Measurements from ENCODE around the gene TM9SF1.
"Not testable (repeated sequence)": the region's sequence is repeated elsewhere in the genome, so short reads cannot be mapped to it uniquely, and the experiment has no call there.

The TM9SF1 gene

DNA sequence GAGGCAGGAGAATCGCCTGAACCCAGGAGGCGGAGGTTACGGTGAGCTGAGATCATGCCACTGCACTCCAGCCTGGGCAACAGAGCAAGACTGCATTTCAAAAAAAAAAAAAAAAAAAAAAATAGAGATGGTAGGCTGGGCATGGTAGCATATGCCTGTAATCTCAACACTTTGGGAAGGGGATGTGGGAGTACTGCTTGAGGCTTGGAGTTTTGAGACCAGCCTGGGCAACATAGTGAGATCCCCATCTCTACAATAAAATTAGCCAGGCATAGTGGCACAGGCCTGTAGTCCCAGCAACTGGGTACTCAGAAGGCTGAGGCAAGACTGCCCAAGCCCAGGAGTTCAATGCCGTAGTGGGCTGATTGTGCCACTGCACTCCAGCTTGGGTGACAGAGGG lies 27.7 kb upstream of the TM9SF1 start:
- not testable (repeated sequence) for DNase-seq (ENCODE audit: low read depth)

DNA sequence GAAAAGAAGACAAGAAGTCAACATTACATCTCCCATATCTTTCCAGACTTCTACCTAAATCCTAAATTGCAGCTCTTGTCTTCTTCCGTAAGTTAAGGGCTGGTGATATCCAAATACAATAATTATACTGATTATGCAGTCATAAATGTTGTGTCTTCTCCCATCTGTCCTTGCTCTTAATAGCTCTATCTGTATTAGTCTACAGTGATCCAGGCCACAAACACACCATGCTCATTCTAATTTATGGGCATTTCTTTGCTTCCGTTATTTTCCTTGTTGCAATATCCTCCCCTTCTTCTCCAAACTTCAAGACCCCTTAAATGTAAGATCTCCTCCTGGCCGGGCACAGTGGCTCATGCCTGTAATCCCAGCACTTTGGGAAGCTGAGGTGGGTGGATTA lies 24.3 kb upstream of the TM9SF1 start:
- no peak for DNase-seq (ENCODE audit: low read depth)

DNA sequence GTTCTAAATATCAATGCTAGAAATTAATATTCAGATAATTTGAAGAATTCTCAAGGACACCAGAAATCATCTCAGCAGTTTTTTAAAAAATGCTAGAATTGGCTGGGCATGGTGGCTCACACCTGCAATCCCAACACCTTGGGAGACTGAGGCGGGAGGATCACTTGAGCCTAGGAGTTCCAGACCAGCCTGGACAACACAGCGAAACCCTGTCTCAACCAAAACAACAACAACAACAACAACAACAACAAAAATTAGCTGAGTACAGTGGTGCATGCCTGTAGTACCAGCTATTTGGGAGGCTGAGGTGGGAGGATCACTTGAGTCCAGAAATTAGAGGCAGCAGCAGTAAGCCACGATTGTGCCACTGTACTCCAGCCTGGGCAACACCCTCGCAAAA lies 23.8 kb upstream of the TM9SF1 start:
- no peak for DNase-seq (ENCODE audit: low read depth)

DNA sequence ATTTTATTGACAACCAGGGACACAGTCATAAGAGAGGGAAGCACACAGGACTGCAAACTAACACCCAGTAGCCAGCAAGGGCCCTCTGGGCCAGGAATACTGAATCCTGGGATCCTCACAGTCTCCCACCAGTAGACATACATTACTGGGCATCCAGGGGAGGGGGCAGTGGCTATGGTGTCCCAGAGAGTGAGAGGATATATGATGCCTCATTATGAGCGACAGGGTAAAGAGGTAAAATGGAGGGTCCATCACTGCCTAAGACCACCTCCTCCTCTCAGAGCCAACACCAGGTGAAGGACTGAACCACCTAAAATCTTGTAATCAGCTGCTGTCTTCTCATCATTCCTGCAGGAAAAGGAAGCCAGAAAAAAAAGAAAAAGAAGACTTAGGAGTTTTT lies 21.6 kb upstream of the TM9SF1 start:
- DNase-seq (ENCODE audit: low read depth), result not testable (repeated sequence)

DNA sequence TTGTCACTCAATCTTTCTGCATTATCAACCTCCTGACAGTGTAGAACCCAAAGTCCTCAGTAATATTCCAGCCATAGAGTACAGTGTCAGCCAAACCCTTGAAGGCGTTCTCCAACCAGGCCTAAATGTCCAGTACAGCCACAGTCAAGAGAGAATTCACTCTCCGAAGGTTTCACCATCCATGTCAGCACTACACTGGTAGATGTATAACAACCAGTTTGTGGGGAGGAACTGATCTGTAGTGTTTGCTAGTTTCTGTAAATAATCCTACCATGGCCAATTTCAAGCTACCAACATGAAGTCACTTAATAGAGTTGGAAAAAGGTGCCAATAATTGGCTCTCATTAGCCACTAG lies 21.1 kb upstream of the TM9SF1 start:
- DNase-seq (ENCODE audit: low read depth), result no peak

DNA sequence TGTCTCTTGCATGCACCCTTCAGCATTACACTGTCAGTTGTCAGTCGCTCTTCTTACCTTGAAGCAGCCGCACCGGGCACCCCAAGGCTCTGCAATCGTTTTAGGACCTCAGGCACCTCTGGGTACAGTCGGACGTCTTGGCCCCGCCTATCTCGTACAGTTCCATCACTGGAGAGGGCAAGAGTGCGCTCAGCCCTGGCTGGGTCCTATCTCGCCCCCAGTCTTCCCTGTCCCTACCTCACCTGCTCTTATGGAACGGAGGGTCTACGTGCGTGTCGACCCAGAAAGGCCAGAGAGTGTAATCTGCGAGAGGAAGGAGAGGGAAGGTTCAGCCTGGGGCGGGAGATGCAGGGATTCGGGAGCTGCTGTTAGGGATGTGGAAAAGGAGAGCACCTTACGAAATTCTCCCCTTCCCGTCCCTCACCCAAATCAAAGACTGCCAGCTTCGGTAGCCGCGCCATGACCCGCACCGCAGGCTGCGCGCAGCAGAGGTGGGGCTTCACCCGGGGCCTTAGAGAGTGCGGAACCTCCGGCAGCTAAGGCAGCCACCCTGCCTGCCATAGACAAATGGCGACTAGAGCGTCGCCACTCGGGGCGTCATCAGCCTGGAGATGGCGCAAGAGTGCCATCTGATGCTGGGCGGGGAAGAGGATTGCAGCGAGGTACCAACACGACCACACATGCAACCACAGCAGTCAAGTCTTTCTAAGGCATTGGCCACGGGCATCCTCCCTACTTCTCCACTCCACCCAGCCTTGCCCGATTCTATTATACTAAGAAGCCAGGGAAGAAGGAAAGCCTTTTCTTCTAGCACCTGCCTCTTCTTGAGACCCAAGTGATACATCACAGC lies 20.5 kb upstream of the TM9SF1 start, which contains the start of gene MDP1:
Gene MDP1, minus strand, starts transcription at position 572 of the 850 bp plus-strand sequence. Its CDS starts 111 bp downstream, at position 461.
- peak; percentile 78 for DNase-seq (ENCODE audit: low read depth)

DNA sequence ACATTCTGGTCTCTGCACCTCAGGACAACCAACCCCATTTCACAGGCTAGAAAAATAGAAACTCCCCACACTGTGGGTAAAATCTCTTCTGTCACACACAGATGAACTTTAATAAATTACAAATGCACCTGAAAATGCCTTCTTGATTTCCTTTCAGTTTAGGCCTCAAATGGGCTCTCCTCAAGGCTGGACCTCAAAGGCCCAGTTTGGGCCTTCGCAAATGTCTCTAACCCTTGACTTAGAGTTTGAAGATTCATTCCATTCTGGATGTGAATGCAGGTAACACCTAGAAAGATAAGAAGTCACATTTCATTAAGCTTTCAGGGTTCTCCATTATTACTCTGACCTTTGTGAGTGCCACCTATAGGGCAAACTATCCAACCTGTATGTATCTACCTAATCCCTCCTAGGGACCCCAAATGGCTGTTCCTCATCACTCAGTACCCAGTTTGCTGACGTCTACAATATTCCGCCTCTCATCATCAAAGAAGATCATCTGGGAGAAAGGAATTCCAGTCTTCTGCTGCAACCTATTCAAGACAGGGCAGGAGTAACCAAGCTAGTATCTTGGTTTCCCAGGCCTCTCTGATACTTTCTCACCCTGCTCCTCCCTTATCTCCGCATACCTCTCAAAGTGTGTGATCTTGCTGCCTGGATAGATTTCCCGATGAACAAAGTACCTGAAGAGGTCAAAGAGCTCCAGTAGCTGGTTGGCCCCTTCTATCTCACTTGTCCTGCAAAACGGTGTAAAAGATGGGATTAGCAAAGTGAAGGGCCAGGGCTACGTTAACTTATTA lies 18.8 kb upstream of the TM9SF1 start:
- DNase-seq (ENCODE audit: low read depth), result no peak

DNA sequence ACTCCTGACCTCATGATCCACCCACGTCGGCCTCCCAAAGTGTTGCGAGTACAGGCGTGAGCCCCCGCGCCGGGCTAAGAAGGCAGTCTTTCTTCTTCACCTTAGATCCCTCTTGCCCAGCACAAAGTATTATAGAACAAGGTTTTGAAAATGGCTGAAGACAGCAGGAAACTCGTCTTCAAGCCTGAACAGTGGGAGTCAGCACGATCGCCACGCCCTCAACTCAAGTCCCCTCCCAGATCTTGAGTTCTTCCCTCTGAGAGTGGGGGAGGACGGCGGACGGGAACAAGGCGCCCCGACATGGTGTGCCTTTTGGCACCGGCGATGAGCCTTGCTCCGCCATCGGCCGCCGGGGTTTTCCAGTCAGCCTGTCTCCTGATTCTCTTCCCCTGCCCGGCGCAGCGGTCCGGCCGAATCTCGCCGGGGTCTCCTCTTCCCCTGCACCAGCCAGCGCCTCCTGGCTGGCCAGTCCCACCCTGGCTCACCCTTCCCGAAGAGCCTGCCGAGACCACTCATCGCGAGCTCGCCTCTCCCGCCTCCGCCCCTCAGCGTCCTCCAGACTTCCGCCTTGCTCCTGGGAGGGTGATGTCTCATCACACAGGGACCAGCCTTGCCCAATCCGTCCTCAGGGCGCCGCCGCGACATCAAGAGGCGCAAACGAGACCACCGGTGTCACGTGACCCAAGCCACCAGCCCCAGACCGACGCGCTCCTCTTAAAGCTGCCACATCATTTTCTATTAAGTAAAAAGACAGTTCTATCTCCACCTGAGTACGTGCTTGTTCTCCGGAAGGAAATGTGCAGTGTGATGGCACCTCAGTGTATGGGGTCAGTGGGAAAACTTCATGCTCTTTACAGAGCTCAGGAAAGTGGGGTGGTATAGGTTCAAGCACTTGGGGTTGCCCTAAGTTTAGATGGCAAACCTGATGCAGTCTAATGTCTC lies 18.0 kb upstream of the TM9SF1 start, which contains the start of gene CHMP4A:
Gene CHMP4A, minus strand, starts transcription at position 565 of the 942 bp plus-strand sequence. Its CDS starts 49 bp downstream, at position 516.
- peak; percentile 97 for DNase-seq (ENCODE audit: low read depth)

DNA sequence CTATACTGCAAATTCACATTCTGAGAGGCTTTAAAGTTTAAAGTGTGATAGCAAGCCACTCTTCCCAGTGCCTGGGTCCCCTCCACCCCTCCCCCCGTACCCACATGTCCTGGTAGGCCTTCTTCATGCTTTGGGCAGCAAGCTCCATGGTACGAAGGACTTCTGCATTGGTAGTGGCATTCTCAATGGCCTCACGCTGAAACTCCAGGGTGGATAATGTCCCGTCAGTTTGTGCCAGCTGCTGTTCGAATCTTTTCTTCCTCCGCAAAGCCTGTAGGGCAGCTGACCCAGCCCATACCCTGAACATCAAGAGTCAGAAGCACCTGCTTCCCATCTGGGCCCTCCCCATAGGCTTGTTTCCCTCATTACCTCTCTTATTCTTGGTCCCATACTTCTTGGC lies 16.1 kb upstream of the TM9SF1 start:
- no peak for DNase-seq (ENCODE audit: low read depth)

DNA sequence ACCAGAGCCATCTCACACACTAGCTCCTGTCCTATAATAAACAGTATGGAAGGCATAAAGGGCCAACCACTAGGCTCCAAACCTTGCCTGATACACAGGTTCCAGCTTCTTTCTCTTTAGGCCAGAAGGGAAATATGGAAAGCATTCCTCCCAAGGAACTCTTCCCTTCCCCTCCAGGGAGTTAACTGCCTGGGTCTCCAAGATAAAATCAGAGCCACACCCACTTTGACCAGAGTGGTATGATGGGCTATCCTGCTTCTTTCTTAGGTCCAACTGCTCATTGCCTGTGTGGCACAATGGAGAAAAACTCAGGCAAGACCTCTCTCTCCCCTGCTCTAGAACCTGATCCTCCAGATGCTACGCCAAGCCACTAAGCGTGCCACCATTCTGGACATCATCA lies 12.4 kb upstream of the TM9SF1 start:
- DNase-seq (ENCODE audit: low read depth), result no peak

DNA sequence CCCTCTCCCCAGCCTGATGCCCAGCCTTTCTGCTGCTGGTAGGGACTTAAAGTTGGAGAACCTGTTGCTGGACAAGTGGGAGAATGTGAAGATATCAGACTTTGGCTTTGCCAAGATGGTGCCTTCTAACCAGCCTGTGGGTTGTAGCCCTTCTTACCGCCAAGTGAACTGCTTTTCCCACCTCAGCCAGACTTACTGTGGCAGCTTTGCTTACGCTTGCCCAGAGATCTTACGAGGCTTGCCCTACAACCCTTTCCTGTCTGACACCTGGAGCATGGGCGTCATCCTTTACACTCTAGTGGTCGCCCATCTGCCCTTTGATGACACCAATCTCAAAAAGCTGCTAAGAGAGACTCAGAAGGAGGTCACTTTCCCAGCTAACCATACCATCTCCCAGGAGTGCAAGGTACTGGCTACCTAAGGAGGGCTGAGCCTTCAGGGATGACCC lies 11.9 kb upstream of the TM9SF1 start:
- no peak for DNase-seq (ENCODE audit: low read depth)

DNA sequence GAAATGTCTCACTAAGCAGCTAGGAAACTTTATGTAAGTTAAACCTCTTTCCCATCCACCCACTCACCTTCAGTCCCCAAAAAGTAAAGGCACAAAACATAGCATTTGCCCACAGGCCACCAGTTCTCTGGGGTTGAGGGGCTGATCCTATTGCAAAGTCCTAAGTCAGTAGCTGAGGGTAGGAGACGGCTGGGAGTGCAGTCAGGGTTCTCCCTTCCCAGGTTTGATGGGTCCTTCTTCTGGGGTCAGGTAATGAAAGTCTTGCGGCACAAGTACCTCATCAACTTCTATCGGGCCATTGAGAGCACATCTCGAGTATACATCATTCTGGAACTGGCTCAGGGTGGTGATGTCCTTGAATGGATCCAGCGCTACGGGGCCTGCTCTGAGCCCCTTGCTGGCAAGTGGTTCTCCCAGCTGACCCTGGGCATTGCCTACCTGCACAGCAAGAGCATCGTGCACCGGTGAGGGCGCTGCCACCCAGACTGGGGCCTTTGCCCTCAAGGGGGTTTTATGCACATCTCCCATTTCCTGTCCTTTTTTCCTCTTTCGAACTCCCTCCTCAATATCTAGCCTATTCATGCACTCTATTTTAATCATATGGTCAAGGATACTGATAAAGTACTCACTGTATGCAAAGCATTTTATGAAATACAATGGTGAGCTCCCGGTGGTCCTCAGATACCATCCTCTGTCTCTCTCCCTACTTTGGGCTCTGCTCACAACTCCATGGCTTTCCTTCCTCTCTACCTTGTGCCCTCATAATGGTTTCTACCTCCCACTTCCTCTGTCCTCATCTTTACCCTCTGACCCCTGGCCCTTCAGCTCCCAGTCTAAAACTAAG lies 11.2 kb upstream of the TM9SF1 start:
- no peak for DNase-seq (ENCODE audit: low read depth)

DNA sequence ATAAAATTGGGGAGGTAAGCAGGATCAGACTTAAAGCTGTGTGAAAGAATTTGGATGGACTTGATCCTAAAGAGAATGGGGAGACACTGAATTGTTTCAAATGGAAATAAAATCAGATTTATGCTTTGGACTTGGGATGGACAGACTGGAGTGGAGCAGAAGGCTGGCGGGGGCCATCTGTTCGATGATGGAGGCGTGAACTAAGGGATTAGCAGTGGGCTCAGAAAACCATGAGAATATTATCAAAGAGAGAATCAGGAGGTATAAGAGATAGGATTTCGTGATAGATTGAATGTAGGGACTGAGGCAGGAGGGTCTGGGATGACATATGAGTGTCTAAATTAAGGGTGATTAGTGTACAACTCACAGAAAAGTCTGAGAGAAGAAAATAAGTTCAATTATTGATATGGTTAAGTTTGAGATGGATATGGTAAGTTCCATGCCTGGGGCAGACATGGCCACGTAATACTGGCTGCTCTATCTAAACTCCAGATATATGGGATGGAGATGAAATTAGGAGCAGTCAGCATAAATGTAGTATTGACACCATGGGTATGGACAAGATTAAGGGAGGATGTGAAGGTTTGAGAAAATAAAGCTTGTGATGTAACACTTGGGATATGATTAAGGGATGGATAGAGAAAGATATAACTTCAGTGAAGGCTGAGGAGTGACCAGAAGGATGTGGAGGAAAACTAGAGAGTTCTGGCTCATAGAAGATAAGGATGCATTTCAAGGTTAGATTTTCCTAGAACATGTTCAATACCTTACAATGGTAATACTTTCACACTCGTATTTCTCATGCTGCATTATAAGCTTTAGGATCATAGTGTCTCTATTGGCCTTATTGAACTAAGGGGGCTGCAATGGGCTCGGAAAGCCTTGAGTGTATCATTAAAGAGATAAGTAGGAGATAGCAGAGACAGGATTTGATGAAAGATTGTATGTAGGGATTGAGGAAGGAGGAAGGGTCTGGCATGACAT lies 9.2 kb upstream of the TM9SF1 start:
- no peak for DNase-seq (ENCODE audit: low read depth)

DNA sequence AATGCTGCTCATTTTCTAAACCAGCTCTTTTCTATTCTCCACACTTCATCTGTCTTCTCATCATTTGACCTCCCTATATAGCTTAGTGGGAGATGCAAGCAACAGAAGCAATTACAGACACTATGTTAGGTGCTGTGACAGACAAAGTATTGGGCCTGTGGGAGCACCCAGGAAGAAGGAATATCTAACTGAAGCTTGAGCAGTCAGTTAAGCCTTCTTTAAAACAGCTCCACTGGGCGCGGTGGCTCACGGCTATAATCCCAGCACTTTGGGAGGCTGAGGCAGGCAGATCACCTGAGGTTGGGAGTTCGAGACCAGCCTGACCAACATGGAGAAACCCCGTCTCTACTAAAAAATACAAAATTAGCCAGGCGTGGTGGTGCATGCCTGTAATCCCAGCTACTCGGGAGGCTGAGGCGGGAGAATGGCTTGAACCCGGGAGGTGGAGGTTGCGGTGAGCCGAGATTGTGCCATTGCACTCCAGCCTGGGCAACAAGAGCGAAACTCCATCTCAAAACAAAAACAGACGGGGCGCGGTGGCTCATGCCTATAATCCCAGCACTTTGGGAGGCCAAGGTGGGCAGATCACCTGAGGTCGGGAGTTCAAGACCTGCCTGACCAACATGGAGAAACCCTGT lies 8.1 kb upstream of the TM9SF1 start:
- not testable (repeated sequence) for DNase-seq (ENCODE audit: low read depth)

DNA sequence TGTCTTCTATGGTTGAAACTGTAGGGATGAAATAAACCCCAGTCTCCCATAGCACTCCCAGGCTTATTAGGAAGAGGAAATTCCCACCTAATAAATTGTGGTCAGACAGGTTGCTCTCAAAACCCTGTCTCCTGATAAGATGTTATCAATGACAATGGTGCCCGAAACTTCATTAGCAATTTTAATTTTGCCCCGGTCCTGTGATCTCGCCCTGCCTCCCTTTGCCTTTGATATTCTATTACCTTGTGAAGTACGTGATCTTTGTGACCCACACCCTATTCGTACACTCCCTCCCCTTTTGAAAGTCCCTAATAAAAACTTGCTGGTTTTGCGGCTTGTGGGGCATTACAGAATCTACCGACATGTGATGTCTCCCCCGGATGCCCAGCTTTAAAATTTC lies 7.3 kb upstream of the TM9SF1 start:
- not testable (repeated sequence) for DNase-seq (ENCODE audit: low read depth)

DNA sequence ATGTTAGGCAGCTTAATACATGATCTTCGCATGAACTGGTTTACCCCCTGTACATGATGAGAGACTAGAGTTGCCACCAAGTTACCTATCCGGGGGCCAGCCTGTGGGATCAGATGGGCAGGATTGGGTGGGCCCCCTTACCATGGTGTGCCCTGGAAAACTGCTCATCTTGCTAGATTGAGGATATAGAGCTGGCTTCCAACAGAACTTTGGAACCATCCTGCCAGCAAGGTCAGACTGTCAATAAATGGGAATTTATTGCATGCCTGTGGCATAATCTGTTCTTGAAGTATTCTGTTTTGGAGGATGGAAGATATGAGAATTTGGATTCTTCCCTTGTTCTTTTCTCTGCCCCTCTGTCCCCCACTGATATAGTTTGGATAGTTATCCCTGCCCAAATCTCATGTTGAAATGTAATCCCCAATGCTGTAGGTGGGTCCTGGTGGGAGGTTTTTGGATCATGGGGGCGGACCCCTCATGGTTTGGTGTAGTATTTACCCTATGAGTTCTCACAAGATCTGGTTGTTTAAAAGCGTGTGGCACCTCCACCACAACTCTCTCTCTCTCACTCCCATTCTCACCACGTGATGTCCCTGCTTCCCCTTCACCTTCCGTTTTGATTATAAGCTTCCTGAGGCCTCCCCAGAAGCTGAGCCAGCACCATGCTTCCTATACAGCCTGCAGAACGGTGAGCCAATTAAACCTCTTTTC lies 3.7 kb upstream of the TM9SF1 start:
- DNase-seq (ENCODE audit: low read depth), result no peak

DNA sequence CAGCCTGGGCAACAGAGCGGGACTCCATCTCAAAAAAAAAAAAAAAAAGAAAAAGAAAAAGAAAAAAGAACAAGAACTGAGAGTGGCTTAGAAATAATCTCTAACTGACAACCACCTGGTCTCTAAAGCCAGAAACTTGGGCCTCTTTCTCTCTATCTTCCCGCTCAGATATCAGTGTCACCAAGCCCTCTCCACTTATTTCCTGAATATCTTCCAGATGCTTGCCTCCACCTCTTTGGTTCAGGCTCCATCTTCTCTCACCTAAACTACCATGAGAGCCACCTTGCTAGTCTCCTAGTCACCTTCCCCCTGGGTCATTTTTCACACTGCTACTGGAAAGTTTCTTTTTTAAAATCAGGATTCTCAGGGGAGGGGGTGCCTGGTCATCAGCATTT lies 1.8 kb upstream of the TM9SF1 start:
- DNase-seq (ENCODE audit: low read depth), result no peak
